ENCODE measurements around the gene MYG1. TPM values are rescaled to one million over a fixed set of nuclear protein-coding genes. Genes with fewer than 3 reads are reported as not detected.

Gene MYG1
- total and polyA plus RNA-seq, 2 of the 13 experiments (the other 11 are each of a cell fraction or from before 2014, with no cell fraction given), result 38.6 to 58.0 TPM

DNA sequence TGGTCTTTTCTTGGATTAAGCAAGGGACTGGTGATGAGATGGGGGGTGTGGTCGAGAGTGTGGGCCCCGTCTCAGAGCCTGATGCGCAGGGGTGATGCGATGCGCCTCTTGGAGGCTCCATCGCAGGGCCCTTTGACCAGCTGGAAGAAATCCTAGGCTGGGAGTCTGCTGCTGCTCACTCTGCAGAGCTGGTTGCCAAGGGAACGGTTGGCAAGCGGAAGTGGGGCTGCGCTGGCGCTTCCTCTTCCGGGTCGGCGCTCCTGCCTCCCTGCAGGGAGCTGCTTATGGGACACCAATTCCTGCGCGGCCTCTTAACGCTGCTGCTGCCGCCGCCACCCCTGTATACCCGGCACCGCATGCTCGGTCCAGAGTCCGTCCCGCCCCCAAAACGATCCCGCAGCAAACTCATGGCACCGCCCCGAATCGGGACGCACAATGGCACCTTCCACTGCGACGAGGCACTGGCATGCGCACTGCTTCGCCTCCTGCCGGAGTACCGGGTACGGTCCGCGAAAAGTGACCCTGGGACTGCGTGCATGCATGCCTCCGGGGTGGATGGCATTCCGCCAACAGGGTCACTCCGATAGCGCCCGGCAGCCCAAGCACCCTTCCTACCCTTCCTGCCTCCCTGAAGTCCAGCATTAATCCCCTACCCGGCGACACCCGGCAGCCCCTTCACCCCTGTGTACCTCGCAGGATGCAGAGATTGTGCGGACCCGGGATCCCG, at the start of gene MYG1 (continued):
- TF ChIP-seq CBX2 (IDR thresholded peaks at IDR 0.05; ENCODE audit: low read depth, low read length) (no peak), CBX2 (CRISPR knock-in tag; IDR thresholded peaks at IDR 0.05; ENCODE audit: low read depth) (no peak), ZNF75D (CRISPR knock-in tag; IDR thresholded peaks at IDR 0.05; ENCODE audit: borderline replicate concordance) (no peak), RBM39 (IDR thresholded peaks at IDR 0.05; ENCODE audit: low read depth, low read length, poor library complexity, severe bottlenecking) (peak; percentile 75), MXD1 (CRISPR knock-in tag; IDR thresholded peaks at IDR 0.05) (peak; percentile 89; the same call in 1 of the 2 replicates), ZNF782 (CRISPR knock-in tag; IDR thresholded peaks at IDR 0.05; ENCODE audit: borderline replicate concordance) (peak; percentile 63; the same call in 1 of the 2 replicates), ZNF367 (CRISPR knock-in tag; IDR thresholded peaks at IDR 0.05; ENCODE audit: borderline replicate concordance) (0 out of 2 replicates have a peak, but pooled peaks have one; percentile 54), TBX2 (CRISPR knock-in tag; IDR thresholded peaks at IDR 0.05; ENCODE audit: borderline replicate concordance) (peak; percentile 82), KDM4B (CRISPR knock-in tag; IDR thresholded peaks at IDR 0.05) (peak; percentile 61; the same call in 1 of the 2 replicates), CHCHD3 (CRISPR knock-in tag; IDR thresholded peaks at IDR 0.05) (peak; percentile 80; the same call in 1 of the 2 replicates), NBN (conservative IDR thresholded peaks at IDR 0.05) (no peak), HOXD1 (CRISPR knock-in tag; IDR thresholded peaks at IDR 0.05) (peak; percentile 13; the same call in 1 of the 2 replicates)
- TF ChIP-seq, protein P1, sequence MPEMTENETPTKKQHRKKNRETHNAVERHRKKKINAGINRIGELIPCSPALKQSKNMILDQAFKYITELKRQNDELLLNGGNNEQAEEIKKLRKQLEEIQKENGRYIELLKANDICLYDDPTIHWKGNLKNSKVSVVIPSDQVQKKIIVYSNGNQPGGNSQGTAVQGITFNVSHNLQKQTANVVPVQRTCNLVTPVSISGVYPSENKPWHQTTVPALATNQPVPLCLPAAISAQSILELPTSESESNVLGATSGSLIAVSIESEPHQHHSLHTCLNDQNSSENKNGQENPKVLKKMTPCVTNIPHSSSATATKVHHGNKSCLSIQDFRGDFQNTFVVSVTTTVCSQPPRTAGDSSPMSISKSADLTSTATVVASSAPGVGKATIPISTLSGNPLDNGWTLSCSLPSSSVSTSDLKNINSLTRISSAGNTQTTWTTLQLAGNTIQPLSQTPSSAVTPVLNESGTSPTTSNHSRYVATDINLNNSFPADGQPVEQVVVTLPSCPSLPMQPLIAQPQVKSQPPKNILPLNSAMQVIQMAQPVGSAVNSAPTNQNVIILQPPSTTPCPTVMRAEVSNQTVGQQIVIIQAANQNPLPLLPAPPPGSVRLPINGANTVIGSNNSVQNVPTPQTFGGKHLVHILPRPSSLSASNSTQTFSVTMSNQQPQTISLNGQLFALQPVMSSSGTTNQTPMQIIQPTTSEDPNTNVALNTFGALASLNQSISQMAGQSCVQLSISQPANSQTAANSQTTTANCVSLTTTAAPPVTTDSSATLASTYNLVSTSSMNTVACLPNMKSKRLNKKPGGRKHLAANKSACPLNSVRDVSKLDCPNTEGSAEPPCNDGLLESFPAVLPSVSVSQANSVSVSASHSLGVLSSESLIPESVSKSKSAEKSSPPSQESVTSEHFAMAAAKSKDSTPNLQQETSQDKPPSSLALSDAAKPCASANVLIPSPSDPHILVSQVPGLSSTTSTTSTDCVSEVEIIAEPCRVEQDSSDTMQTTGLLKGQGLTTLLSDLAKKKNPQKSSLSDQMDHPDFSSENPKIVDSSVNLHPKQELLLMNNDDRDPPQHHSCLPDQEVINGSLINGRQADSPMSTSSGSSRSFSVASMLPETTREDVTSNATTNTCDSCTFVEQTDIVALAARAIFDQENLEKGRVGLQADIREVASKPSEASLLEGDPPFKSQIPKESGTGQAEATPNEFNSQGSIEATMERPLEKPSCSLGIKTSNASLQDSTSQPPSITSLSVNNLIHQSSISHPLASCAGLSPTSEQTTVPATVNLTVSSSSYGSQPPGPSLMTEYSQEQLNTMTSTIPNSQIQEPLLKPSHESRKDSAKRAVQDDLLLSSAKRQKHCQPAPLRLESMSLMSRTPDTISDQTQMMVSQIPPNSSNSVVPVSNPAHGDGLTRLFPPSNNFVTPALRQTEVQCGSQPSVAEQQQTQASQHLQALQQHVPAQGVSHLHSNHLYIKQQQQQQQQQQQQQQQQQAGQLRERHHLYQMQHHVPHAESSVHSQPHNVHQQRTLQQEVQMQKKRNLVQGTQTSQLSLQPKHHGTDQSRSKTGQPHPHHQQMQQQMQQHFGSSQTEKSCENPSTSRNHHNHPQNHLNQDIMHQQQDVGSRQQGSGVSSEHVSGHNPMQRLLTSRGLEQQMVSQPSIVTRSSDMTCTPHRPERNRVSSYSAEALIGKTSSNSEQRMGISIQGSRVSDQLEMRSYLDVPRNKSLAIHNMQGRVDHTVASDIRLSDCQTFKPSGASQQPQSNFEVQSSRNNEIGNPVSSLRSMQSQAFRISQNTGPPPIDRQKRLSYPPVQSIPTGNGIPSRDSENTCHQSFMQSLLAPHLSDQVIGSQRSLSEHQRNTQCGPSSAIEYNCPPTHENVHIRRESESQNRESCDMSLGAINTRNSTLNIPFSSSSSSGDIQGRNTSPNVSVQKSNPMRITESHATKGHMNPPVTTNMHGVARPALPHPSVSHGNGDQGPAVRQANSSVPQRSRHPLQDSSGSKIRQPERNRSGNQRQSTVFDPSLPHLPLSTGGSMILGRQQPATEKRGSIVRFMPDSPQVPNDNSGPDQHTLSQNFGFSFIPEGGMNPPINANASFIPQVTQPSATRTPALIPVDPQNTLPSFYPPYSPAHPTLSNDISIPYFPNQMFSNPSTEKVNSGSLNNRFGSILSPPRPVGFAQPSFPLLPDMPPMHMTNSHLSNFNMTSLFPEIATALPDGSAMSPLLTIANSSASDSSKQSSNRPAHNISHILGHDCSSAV (CRISPR knock-in tag; IDR thresholded peaks at IDR 0.05; ENCODE audit: borderline replicate concordance), result no peak
- TF ChIP-seq, protein P2, sequence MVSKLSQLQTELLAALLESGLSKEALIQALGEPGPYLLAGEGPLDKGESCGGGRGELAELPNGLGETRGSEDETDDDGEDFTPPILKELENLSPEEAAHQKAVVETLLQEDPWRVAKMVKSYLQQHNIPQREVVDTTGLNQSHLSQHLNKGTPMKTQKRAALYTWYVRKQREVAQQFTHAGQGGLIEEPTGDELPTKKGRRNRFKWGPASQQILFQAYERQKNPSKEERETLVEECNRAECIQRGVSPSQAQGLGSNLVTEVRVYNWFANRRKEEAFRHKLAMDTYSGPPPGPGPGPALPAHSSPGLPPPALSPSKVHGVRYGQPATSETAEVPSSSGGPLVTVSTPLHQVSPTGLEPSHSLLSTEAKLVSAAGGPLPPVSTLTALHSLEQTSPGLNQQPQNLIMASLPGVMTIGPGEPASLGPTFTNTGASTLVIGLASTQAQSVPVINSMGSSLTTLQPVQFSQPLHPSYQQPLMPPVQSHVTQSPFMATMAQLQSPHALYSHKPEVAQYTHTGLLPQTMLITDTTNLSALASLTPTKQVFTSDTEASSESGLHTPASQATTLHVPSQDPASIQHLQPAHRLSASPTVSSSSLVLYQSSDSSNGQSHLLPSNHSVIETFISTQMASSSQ (IDR thresholded peaks at IDR 0.05; ENCODE audit: low read depth), result no peak
- TF ChIP-seq, protein P2 (CRISPR knock-in tag; IDR thresholded peaks at IDR 0.05; ENCODE audit: borderline replicate concordance), result peak; percentile 73; the same call in 1 of the 2 replicates

Measured in HepG2 (cell line).